GM12878 (cell line): ENCODE measurements around the gene KIAA1671.

Experiments used
- ATF7 ChIP-seq: fragments of 450-650 bp; IDR thresholded peaks from 2 replicates; pipeline ENCODE4 v1.6.1; 2016; ENCODE audit warnings: low read depth, mild to moderate bottlenecking
- CBFB ChIP-seq: IDR thresholded peaks from 2 replicates; pipeline ENCODE4 v1.6.1; 2016; ENCODE audit warnings: antibody characterized with exemption, low read depth
- EZH2 ChIP-seq: IDR thresholded peaks from 2 replicates; pipeline ENCODE4 v1.6.1; 2012; ENCODE audit warnings: low read depth, mild to moderate bottlenecking, control low read depth, inconsistent platforms, low read length, borderline replicate concordance; ENCODE audit not compliant: control insufficient read depth
- HDAC6 ChIP-seq: fragments of 200-600 bp; sonication (generic); IDR thresholded peaks from one replicate; pipeline ENCODE4 v1.8.0; 2017; ENCODE audit warnings: antibody characterized with exemption; ENCODE audit not compliant: unreplicated experiment
- LARP7 ChIP-seq: fragments of 450-650 bp; IDR thresholded peaks from 2 replicates; pipeline ENCODE4 v1.6.1; 2017; ENCODE audit warnings: mild to moderate bottlenecking
- MYC ChIP-seq: IDR thresholded peaks from 2 replicates; pipeline ENCODE4 v1.6.1; 2011; ENCODE audit warnings: mild to moderate bottlenecking, low read length, moderate library complexity, inconsistent platforms; ENCODE audit not compliant: insufficient read depth, insufficient replicate concordance, insufficient read length, severe bottlenecking
- RAD21 ChIP-seq: IDR thresholded peaks from 2 replicates; pipeline ENCODE4 v1.6.1; 2011; ENCODE audit warnings: mild to moderate bottlenecking, low read depth, low read length, moderate library complexity; ENCODE audit not compliant: insufficient read depth
- RB1 ChIP-seq: fragments of 450-650 bp; formaldehyde crosslinking; IDR thresholded peaks from 2 replicates; pipeline ENCODE4 v1.6.1; 2017; ENCODE audit warnings: mild to moderate bottlenecking, borderline replicate concordance
- STAT1 ChIP-seq: fragments of 450-650 bp; conservative IDR thresholded peaks from 2 replicates; pipeline ENCODE4 v1.6.1; 2014; ENCODE audit warnings: antibody characterized with exemption, mild to moderate bottlenecking
- TCF12 ChIP-seq: IDR thresholded peaks from 2 replicates; pipeline ENCODE4 v1.6.1; 2011; ENCODE audit warnings: low read depth, mild to moderate bottlenecking, low read length
- YY1 ChIP-seq: IDR thresholded peaks from 2 replicates; pipeline ENCODE4 v1.6.1; 2011; ENCODE audit warnings: low read depth, mild to moderate bottlenecking, low read length
- ZNF384 ChIP-seq: IDR thresholded peaks from 2 replicates; pipeline ENCODE4 v1.6.1; 2012; ENCODE audit warnings: low read depth, mild to moderate bottlenecking, low read length, improper control_type of control experiment, borderline replicate concordance
- TF ChIP-seq, protein P1 (sequence below), 3 experiments: IDR thresholded peaks in 2 of 3; conservative IDR thresholded peaks in 1 of 3; 2 replicates each; pipeline ENCODE4 v1.5.1; 2011; ENCODE audit warnings: low read depth in 3 of 3, low read length in 3 of 3, mild to moderate bottlenecking in 3 of 3, control low read depth in 2 of 3, moderate library complexity in 2 of 3, inconsistent platforms in 1 of 3, mixed read lengths in 1 of 3; ENCODE audit not compliant: control insufficient read depth in 2 of 3, insufficient read depth in 1 of 3; ENCODE audit errors: extremely low read depth in 1 of 3
- TF ChIP-seq, protein P2 (sequence below): IDR thresholded peaks from 2 replicates; pipeline ENCODE4 v1.6.1; 2012; ENCODE audit warnings: mild to moderate bottlenecking, low read depth, low read length

DNA sequence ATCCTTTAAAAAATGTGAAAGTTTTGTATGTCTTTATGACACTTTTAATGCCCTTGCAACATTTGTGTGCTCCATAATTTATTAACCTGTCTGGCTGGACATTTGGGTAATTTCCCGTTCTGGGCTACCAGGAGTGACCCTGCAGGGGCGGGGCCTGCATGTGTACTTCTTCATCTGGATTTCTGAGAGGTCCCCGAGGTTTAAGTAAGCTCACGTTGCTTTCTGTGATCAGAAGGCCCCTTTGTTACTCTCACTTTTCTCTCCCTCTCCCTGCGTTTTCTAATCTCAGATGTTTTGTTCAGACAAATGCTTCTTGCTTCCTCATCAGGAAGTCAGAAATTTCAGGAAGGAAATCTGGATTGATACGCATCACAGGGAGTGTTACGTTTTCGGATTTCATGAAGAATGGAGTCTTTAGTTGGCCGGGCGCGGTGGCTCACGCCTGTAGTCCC is 168.3 kb downstream of the KIAA1671 start:
- TF ChIP-seq ZNF384 = no peak
- no peak for TF ChIP-seq EZH2
- TF ChIP-seq, protein P1, sequence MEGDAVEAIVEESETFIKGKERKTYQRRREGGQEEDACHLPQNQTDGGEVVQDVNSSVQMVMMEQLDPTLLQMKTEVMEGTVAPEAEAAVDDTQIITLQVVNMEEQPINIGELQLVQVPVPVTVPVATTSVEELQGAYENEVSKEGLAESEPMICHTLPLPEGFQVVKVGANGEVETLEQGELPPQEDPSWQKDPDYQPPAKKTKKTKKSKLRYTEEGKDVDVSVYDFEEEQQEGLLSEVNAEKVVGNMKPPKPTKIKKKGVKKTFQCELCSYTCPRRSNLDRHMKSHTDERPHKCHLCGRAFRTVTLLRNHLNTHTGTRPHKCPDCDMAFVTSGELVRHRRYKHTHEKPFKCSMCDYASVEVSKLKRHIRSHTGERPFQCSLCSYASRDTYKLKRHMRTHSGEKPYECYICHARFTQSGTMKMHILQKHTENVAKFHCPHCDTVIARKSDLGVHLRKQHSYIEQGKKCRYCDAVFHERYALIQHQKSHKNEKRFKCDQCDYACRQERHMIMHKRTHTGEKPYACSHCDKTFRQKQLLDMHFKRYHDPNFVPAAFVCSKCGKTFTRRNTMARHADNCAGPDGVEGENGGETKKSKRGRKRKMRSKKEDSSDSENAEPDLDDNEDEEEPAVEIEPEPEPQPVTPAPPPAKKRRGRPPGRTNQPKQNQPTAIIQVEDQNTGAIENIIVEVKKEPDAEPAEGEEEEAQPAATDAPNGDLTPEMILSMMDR (IDR thresholded peaks at IDR 0.05 in 2 of 3, conservative IDR thresholded peaks at IDR 0.05 in 1 of 3; ENCODE audit: control insufficient read depth in 2 of 3, extremely low read depth in 1 of 3, insufficient read depth in 1 of 3, low read depth in 3 of 3, low read length in 3 of 3) = no peak
- no peak for TF ChIP-seq CBFB
- no peak for TF ChIP-seq STAT1
- no peak for TF ChIP-seq RAD21
- no peak for TF ChIP-seq ATF7
- no peak for TF ChIP-seq HDAC6
- TF ChIP-seq, protein P2, sequence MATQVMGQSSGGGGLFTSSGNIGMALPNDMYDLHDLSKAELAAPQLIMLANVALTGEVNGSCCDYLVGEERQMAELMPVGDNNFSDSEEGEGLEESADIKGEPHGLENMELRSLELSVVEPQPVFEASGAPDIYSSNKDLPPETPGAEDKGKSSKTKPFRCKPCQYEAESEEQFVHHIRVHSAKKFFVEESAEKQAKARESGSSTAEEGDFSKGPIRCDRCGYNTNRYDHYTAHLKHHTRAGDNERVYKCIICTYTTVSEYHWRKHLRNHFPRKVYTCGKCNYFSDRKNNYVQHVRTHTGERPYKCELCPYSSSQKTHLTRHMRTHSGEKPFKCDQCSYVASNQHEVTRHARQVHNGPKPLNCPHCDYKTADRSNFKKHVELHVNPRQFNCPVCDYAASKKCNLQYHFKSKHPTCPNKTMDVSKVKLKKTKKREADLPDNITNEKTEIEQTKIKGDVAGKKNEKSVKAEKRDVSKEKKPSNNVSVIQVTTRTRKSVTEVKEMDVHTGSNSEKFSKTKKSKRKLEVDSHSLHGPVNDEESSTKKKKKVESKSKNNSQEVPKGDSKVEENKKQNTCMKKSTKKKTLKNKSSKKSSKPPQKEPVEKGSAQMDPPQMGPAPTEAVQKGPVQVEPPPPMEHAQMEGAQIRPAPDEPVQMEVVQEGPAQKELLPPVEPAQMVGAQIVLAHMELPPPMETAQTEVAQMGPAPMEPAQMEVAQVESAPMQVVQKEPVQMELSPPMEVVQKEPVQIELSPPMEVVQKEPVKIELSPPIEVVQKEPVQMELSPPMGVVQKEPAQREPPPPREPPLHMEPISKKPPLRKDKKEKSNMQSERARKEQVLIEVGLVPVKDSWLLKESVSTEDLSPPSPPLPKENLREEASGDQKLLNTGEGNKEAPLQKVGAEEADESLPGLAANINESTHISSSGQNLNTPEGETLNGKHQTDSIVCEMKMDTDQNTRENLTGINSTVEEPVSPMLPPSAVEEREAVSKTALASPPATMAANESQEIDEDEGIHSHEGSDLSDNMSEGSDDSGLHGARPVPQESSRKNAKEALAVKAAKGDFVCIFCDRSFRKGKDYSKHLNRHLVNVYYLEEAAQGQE = no peak
- TF ChIP-seq MYC = no peak
- no peak for TF ChIP-seq RB1
- TF ChIP-seq YY1 = no peak
- no peak for TF ChIP-seq TCF12
- no peak for TF ChIP-seq LARP7
